Skeletal muscle tissue (tissue), 4 donors: ENCODE results near the gene DLG2. TPM values are rescaled to one million over a fixed set of nuclear protein-coding genes. Genes with fewer than 3 reads are reported as not detected.

Source experiments
- H3K27ac ChIP-seq: one replicate; pipeline ENCODE4 v1.7.0; 2013; ENCODE audit warnings: mild to moderate bottlenecking, low read depth, low read length, inconsistent platforms
- H3K27me3 ChIP-seq, 3 donors: one replicate each; pipeline ENCODE4 v1.7.0; 2013; ENCODE audit warnings: low read length in 3 of 3; ENCODE audit not compliant: control insufficient read depth in 3 of 3, insufficient read depth in 3 of 3
- H3K36me3 ChIP-seq, 3 donors: one replicate each; pipeline ENCODE4 v1.7.0; 2013; ENCODE audit warnings: low read length in 3 of 3; ENCODE audit not compliant: control insufficient read depth in 3 of 3, insufficient read depth in 3 of 3
- H3K4me1 ChIP-seq, 3 donors: one replicate each; pipeline ENCODE4 v1.7.0; 2013; ENCODE audit warnings: low read length in 3 of 3, mild to moderate bottlenecking in 3 of 3; ENCODE audit not compliant: control insufficient read depth in 3 of 3, insufficient read depth in 3 of 3
- H3K4me3 ChIP-seq, 3 donors: one replicate each; pipeline ENCODE4 v1.7.0; 2013; ENCODE audit warnings: low read length in 3 of 3
- H3K9ac ChIP-seq, 3 donors: one replicate each; pipeline ENCODE4 v1.7.0; 2013; ENCODE audit warnings: low read length in 3 of 3, mild to moderate bottlenecking in 3 of 3, moderate library complexity in 2 of 3, low read depth in 1 of 3
- H3K9me3 ChIP-seq, 3 donors: one replicate each; pipeline ENCODE4 v1.7.0; 2013; ENCODE audit warnings: low read length in 3 of 3; ENCODE audit not compliant: control insufficient read depth in 3 of 3
- total RNA-seq: library from RNA; depleted of rRNA; stranded (reverse); fragments of >200 nt; gene quantifications from one replicate; pipeline ENCODE4 v1.2.3, GENCODE V29; 2014
- donor health status: Osteomylitis.

DLG2 gene
- total RNA-seq, 1 donor from 2014 or later = 18.3 TPM

DNA sequence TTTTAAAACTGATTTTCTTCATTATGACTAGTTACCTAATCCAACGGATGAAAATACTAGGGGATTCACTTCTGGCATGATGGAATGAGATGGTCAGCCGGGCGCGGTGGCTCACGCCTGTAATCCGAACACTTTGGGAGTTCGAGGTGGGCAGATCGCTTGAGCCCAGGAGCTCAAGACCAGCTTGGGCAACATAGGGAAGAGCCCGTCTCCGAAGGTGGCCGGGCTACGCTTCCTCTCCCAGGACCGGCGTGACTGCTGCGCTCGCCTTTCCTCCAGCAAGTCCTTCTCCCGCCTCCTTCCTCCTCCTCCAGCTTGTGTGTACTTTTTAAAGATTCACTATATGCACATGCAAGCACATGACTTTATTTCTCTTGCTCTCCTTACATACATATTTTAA lies 1835.6 kb downstream of the DLG2 start:
- H3K9ac ChIP-seq = no peak overlapping the region
- no peaks in the 10 kb centered on the region for H3K36me3 ChIP-seq
- H3K4me1 ChIP-seq = no peaks in the 10 kb centered on the region
- H3K4me3 ChIP-seq = no peak overlapping the region
- H3K9me3 ChIP-seq = peaks cover 0 to 2% (median 0%) of the 10 kb centered on the region in 3 donors
- no peak overlapping the region for H3K27ac ChIP-seq
- no peaks in the 10 kb centered on the region for H3K27me3 ChIP-seq

- no peak overlapping the region for H3K4me3 ChIP-seq
- no peaks in the 10 kb centered on the region for H3K4me1 ChIP-seq
- H3K27me3 ChIP-seq = no peaks in the 10 kb centered on the region
- no peak overlapping the region for H3K9ac ChIP-seq
- H3K9me3 ChIP-seq = peaks cover 0 to 1% (median 0%) of the 10 kb centered on the region in 3 donors
- no peak overlapping the region for H3K27ac ChIP-seq
- H3K36me3 ChIP-seq = no peaks in the 10 kb centered on the region
Observed at GRCh38 chr11:83785942-83786341, 1841.2 kb downstream of the DLG2 start.

DNA sequence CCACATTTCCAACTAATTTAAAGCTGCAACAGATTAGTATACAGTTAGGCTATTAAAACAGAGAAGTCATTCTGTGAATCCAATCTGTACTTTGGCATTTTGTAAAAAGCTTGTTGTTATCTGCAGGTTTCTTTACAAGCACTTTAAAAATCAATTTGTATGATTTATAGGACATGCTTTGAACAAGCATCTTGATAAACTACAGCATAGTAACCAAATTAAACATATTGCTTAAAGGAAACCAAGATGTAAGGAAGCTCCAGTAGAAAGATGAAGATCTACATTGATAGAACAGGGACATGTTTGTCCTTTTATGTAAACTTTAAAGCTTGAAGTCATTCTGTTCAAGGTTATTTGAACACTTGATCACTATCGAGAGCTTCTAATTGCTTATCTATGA lies 1842.7 kb downstream of the DLG2 start:
- H3K27me3 ChIP-seq = no peaks in the 10 kb centered on the region
- no peak overlapping the region for H3K27ac ChIP-seq
- no peak overlapping the region for H3K9ac ChIP-seq
- no peaks in the 10 kb centered on the region for H3K4me1 ChIP-seq
- H3K36me3 ChIP-seq = no peaks in the 10 kb centered on the region
- no peaks in the 10 kb centered on the region for H3K9me3 ChIP-seq
- H3K4me3 ChIP-seq = no peak overlapping the region

- H3K9me3 ChIP-seq = no peaks in the 10 kb centered on the region
- no peaks in the 10 kb centered on the region for H3K36me3 ChIP-seq
- H3K4me1 ChIP-seq = no peaks in the 10 kb centered on the region
- H3K27ac ChIP-seq = no peak overlapping the region
- H3K4me3 ChIP-seq = no peak overlapping the region
- H3K9ac ChIP-seq = no peak overlapping the region
- no peaks in the 10 kb centered on the region for H3K27me3 ChIP-seq
Observed at GRCh38 chr11:83782329-83782728, 1844.8 kb downstream of the DLG2 start.

DNA sequence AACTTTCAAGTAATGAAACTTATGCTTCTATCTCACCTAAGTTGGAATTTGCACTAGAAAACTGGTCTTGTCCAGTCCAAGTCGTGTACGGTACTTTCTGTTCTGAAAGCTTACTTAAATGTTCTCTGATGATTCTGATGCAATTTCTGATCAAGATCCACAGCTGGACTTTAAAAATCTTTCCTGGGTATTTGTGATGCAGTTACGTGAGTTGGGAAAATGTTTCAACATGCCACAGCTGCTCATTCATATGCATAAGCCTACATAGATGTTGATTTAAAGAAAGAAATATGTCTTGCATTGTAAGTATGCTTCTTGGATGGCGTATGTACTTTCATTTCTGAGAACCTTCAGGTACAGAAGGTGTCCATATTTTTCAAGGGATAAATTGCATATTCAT lies 1847.3 kb downstream of the DLG2 start:
- H3K36me3 ChIP-seq = no peaks in the 10 kb centered on the region
- H3K27ac ChIP-seq = no peak overlapping the region
- H3K4me3 ChIP-seq = no peak overlapping the region
- no peaks in the 10 kb centered on the region for H3K4me1 ChIP-seq
- no peak overlapping the region for H3K9ac ChIP-seq
- H3K9me3 ChIP-seq = no peaks in the 10 kb centered on the region
- no peaks in the 10 kb centered on the region for H3K27me3 ChIP-seq

GRCh38 chr11:83778596-83778995 lies 1848.5 kb downstream of the DLG2 start:
- Histone ChIP-seq H3K36me3 (no peaks in the 10 kb centered on the region), H3K9me3 (no peaks in the 10 kb centered on the region), H3K9ac (no peak overlapping the region), H3K27ac (no peak overlapping the region), H3K27me3 (no peaks in the 10 kb centered on the region), H3K4me3 (no peak overlapping the region), H3K4me1 (no peaks in the 10 kb centered on the region)

- Histone ChIP-seq H3K4me1 (no peaks in the 10 kb centered on the region), H3K27me3 (no peaks in the 10 kb centered on the region), H3K36me3 (no peaks in the 10 kb centered on the region), H3K9me3 (no peaks in the 10 kb centered on the region), H3K4me3 (no peak overlapping the region), H3K27ac (no peak overlapping the region), H3K9ac (no peak overlapping the region)
Observed at GRCh38 chr11:83773950-83774880, 1852.9 kb downstream of the DLG2 start.

- Histone ChIP-seq H3K36me3 (no peaks in the 10 kb centered on the region), H3K27ac (no peak overlapping the region), H3K27me3 (no peaks in the 10 kb centered on the region), H3K9ac (no peak overlapping the region), H3K4me3 (no peak overlapping the region), H3K9me3 (no peaks in the 10 kb centered on the region), H3K4me1 (no peaks in the 10 kb centered on the region)
Observed at GRCh38 chr11:83768489-83768888, 1858.7 kb downstream of the DLG2 start.

- Histone ChIP-seq H3K27ac (no peak overlapping the region), H3K4me3 (no peak overlapping the region), H3K27me3 (no peaks in the 10 kb centered on the region), H3K9me3 (no peaks in the 10 kb centered on the region), H3K9ac (no peak overlapping the region), H3K36me3 (no peaks in the 10 kb centered on the region), H3K4me1 (no peaks in the 10 kb centered on the region)
Observed at GRCh38 chr11:83766932-83767331, 1860.2 kb downstream of the DLG2 start.

DNA sequence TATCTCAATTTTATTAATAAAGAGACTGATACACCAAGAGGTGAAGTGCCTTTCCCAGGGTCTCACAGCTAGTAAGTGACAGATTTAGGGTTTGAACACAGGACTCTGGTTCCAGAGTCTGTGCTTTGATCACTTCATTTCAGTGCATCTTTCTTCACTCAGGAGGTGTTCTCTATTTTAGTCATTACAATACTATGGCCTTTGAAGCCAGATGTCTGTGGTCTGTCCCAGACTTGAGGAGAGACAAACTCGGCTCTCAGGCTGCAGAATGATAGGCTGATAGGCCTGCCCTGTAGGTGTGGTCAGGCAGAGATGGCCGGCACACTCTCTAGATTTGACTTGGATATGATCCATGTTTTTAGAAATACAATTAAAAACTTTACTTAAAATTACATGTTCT lies 1862.5 kb downstream of the DLG2 start:
- no peaks in the 10 kb centered on the region for H3K9me3 ChIP-seq
- no peaks in the 10 kb centered on the region for H3K4me1 ChIP-seq
- no peak overlapping the region for H3K9ac ChIP-seq
- H3K27me3 ChIP-seq = no peaks in the 10 kb centered on the region
- H3K27ac ChIP-seq = no peak overlapping the region
- H3K36me3 ChIP-seq = no peaks in the 10 kb centered on the region
- H3K4me3 ChIP-seq = no peak overlapping the region
